Endodermal cell (in vitro differentiated cells): ENCODE measurements around the gene FARP1. TPM values are rescaled to one million over a fixed set of nuclear protein-coding genes. Genes with fewer than 3 reads are reported as not detected.

Experiments
- DNase-seq: peaks from one replicate; pipeline ENCODE4 v3.0.0-alpha.2; 2017
- H3K27ac ChIP-seq: 2 replicates; pipeline ENCODE4 v1.5.1; 2013; ENCODE audit warnings: mild to moderate bottlenecking, low read depth, low read length, moderate library complexity
- H3K27me3 ChIP-seq: 2 replicates; pipeline ENCODE4 v1.6.1; 2013; ENCODE audit warnings: mild to moderate bottlenecking, low read length, moderate library complexity; ENCODE audit not compliant: insufficient read depth, control insufficient read depth, poor library complexity, severe bottlenecking
- H3K36me3 ChIP-seq: 2 replicates; pipeline ENCODE4 v1.7.0; 2013; ENCODE audit warnings: mild to moderate bottlenecking, low read length, moderate library complexity; ENCODE audit not compliant: control insufficient read depth, insufficient read depth
- H3K4me1 ChIP-seq: one replicate; pipeline ENCODE4 v1.7.0; 2013; ENCODE audit warnings: low read length; ENCODE audit not compliant: control insufficient read depth, insufficient read depth
- H3K4me3 ChIP-seq: 2 replicates; pipeline ENCODE4 v1.5.1; 2013; ENCODE audit warnings: mild to moderate bottlenecking, low read length, moderate library complexity
- H3K9ac ChIP-seq: 2 replicates; pipeline ENCODE4 v1.6.1; 2013; ENCODE audit warnings: mild to moderate bottlenecking, low read length, moderate library complexity; ENCODE audit not compliant: poor library complexity, severe bottlenecking; ENCODE audit errors: extremely low read depth
- H3K9me3 ChIP-seq: 2 replicates; pipeline ENCODE4 v1.6.1; 2013; ENCODE audit warnings: mild to moderate bottlenecking, low read length, moderate library complexity; ENCODE audit not compliant: control insufficient read depth
- H3K27ac Mint-ChIP-seq: 2 replicates; pipeline ENCODE4 v1.8.0; 2020; ENCODE audit warnings: mixed read lengths
- H3K27me3 Mint-ChIP-seq: 2 replicates; pipeline ENCODE4 v1.8.0; 2021; ENCODE audit warnings: mild to moderate bottlenecking, mixed read lengths; ENCODE audit not compliant: insufficient read depth
- H3K36me3 Mint-ChIP-seq: 2 replicates; pipeline ENCODE4 v1.8.0; 2020; ENCODE audit warnings: low read depth, mixed read lengths
- H3K4me1 Mint-ChIP-seq: 2 replicates; pipeline ENCODE4 v1.8.0; 2020; ENCODE audit warnings: mixed read lengths
- H3K4me3 Mint-ChIP-seq: 2 replicates; pipeline ENCODE4 v1.8.0; 2020; ENCODE audit warnings: mild to moderate bottlenecking, moderate library complexity, mixed read lengths
- H3K9me3 Mint-ChIP-seq: 2 replicates; pipeline ENCODE4 v1.8.0; 2020; ENCODE audit warnings: mild to moderate bottlenecking, mixed read lengths
- CTCF ChIP-seq: fragments of 200-600 bp; sonication (generic); conservative IDR thresholded peaks from 2 replicates; pipeline ENCODE4 v1.5.0; 2021; ENCODE audit warnings: antibody characterized with exemption, mild to moderate bottlenecking
- WGBS, 2 experiments: methylation state at CpG; one replicate each; pipeline versions ENCODE4 v1.1.5 to v1.1.7; 2013; ENCODE audit warnings: missing lambda C conversion rate in 2 of 2, mixed read lengths in 1 of 2; ENCODE audit not compliant: insufficient coverage in 1 of 2, insufficient read length in 1 of 2; 5-methylcytosine and 5-hydroxymethylcytosine counted together
- total RNA-seq, 2 donors: library from RNA; stranded (reverse); fragmentation: NEBNext Ultra II Directional in 1 of 2; extraction: Animal tissue kit (Norgen Biotek cat#: 25700) in 1 of 2; gene quantifications; 2 replicates in 1 of 2; 3 replicates in 1 of 2; pipeline ENCODE4 v1.2.1, GENCODE V29; 2021

Gene FARP1
- total RNA-seq, 2 donors from 2014 or later: 237 to 319 TPM

DNA sequence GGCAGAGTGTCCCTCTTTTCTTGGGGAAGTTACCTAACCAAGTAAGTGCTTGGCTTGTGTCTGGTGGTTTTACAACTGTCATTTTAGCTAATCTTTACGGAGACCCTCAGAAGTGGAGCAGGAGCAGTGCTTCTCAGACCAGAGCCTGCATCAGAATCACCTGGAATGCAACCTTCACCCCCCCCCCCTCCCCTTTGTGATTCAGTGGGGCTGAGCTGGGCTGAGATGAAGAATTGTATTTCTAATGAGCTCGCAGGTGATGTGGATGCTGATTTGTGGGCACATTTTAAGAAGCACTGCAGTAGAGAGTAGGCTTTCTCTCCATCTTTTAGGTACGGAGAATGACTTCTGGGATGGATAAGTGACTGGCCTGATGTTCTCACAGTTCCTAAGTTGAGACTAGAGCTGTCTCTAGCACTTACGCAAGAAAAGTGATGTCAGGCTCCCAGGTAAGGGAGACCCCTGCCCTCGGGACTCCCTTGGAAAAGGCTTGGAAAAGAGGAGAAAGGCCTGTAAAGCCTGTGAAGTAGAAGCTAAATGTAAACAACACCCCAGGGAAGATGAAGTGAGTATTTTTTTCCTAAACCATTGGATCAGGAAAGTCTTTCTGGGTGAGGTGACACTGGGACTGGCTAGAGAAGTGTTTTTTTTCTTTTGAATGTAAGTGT, 57.5 kb downstream of the FARP1 start:
- WGBS, 2 experiments: 78 to 88% methylated on average over 3 to 4 of the region's 5 CpGs
- no peak for TF ChIP-seq CTCF
- H3K27ac ChIP-seq: no peak overlapping the region
- peaks cover 56% of the 10 kb centered on the region for H3K36me3 Mint-ChIP-seq
- peaks cover 27% of the 10 kb centered on the region for H3K9me3 ChIP-seq
- peaks cover 16% of the 10 kb centered on the region for H3K4me1 ChIP-seq
- peaks cover 64% of the 10 kb centered on the region for H3K36me3 ChIP-seq
- H3K4me1 Mint-ChIP-seq: peaks cover 33% of the 10 kb centered on the region
- peak overlapping the region; percentile 62 for H3K27ac Mint-ChIP-seq
- H3K27me3 Mint-ChIP-seq: no peaks in the 10 kb centered on the region
- H3K4me3 ChIP-seq: no peak overlapping the region
- peak overlapping the region; percentile 31 for H3K4me3 Mint-ChIP-seq
- no peaks in the 10 kb centered on the region for H3K27me3 ChIP-seq
- no peak overlapping the region for H3K9ac ChIP-seq
- H3K9me3 Mint-ChIP-seq: peaks cover 23% of the 10 kb centered on the region
- DNase-seq: peak; percentile 85

- H3K4me1 Mint-ChIP-seq: peaks cover 33% of the 10 kb centered on the region
- H3K9me3 Mint-ChIP-seq: peaks cover 29% of the 10 kb centered on the region
- WGBS, 2 experiments: 89 to 90% methylated on average over 7 to 8 of the region's 8 CpGs
- DNase-seq: no peak
- H3K36me3 Mint-ChIP-seq: peaks cover 53% of the 10 kb centered on the region
- H3K9ac ChIP-seq: no peak overlapping the region
- peak overlapping the region; percentile 5 for H3K27ac Mint-ChIP-seq
- no peaks in the 10 kb centered on the region for H3K27me3 ChIP-seq
- no peak overlapping the region for H3K4me3 ChIP-seq
- peaks cover 63% of the 10 kb centered on the region for H3K36me3 ChIP-seq
- H3K27ac ChIP-seq: no peak overlapping the region
- H3K4me1 ChIP-seq: peaks cover 16% of the 10 kb centered on the region
- no peaks in the 10 kb centered on the region for H3K27me3 Mint-ChIP-seq
- H3K9me3 ChIP-seq: peaks cover 35% of the 10 kb centered on the region
- H3K4me3 Mint-ChIP-seq: peak overlapping the region; percentile 3
- TF ChIP-seq CTCF: no peak
Observed at GRCh38 chr13:98201189-98201588, 58.3 kb downstream of the FARP1 start.

GRCh38 chr13:98201984-98202383, 59.1 kb downstream of the FARP1 start:
- Histone ChIP-seq H3K27me3 (no peaks in the 10 kb centered on the region), H3K4me3 (peak overlapping the region; percentile 17), H3K9ac (no peak overlapping the region), H3K4me1 (peaks cover 16% of the 10 kb centered on the region), H3K9me3 (peaks cover 38% of the 10 kb centered on the region), H3K36me3 (peaks cover 59% of the 10 kb centered on the region), H3K27ac (peak overlapping the region; percentile 55)
- no peak overlapping the region for H3K4me3 Mint-ChIP-seq
- no peak for TF ChIP-seq CTCF
- peak overlapping the region; percentile 78 for H3K27ac Mint-ChIP-seq
- H3K4me1 Mint-ChIP-seq: peaks cover 37% of the 10 kb centered on the region
- 50 to 68% methylated on average over 6 of the region's 6 CpGs for WGBS, 2 experiments
- H3K27me3 Mint-ChIP-seq: no peaks in the 10 kb centered on the region
- DNase-seq: no peak
- peaks cover 53% of the 10 kb centered on the region for H3K36me3 Mint-ChIP-seq
- peaks cover 29% of the 10 kb centered on the region for H3K9me3 Mint-ChIP-seq
